GM12865 (cell line): Measurements from ENCODE around the gene CA5A.
A peak's percentile ranks its signal among the peaks of the same experiment; 100 is the strongest.

Experiments
- DNase-seq: peaks from one replicate; pipeline ENCODE4 v3.0.0; 2010; ENCODE audit warnings: low read depth
- H3K4me3 ChIP-seq: 2 replicates; pipeline ENCODE4 v1.5.1; 2011; ENCODE audit warnings: mild to moderate bottlenecking, low read depth, low read length, control low read depth
- CTCF ChIP-seq: IDR thresholded peaks from 2 replicates; pipeline ENCODE4 v1.5.1; 2011; ENCODE audit warnings: low read length, control low read depth, low read depth, inconsistent platforms; ENCODE audit not compliant: insufficient read depth; ENCODE audit errors: missing control alignments

CA5A gene

GRCh38 chr16:87846705-87847466 is 89.4 kb downstream of the CA5A start:
- H3K4me3 ChIP-seq, result no peak overlapping the region
- DNase-seq, result no peak
- no peak for TF ChIP-seq CTCF

- TF ChIP-seq CTCF, result no peak
- H3K4me3 ChIP-seq, result no peak overlapping the region
- DNase-seq, result no peak
These were observed 90.3 kb downstream of the CA5A start for GRCh38 chr16:87845807-87846619.

GRCh38 chr16:87845213-87845612 is 91.1 kb downstream of the CA5A start:
- no peak for DNase-seq
- TF ChIP-seq CTCF, result no peak

GRCh38 chr16:87844809-87845208 is 91.5 kb downstream of the CA5A start:
- no peak for TF ChIP-seq CTCF
- DNase-seq, result no peak
- no peak overlapping the region for H3K4me3 ChIP-seq

More at GRCh38 chr16:87845213-87845612, 91.1 kb downstream of the CA5A start:
- no peak overlapping the region for H3K4me3 ChIP-seq

- H3K4me3 ChIP-seq, result no peak overlapping the region
- DNase-seq, result no peak
- peak; percentile 3 for TF ChIP-seq CTCF
These were observed 92.1 kb downstream of the CA5A start for GRCh38 chr16:87844120-87844733.

GRCh38 chr16:87843678-87844105 is 92.6 kb downstream of the CA5A start:
- no peak for DNase-seq
- H3K4me3 ChIP-seq, result no peak overlapping the region
- TF ChIP-seq CTCF, result no peak
